ENCODE measurements around the gene PNLIPRP3.
"Not testable (repeated sequence)": the region's sequence is repeated elsewhere in the genome, so short reads cannot be mapped to it uniquely, and the experiment has no call there.

PNLIPRP3 gene

DNA sequence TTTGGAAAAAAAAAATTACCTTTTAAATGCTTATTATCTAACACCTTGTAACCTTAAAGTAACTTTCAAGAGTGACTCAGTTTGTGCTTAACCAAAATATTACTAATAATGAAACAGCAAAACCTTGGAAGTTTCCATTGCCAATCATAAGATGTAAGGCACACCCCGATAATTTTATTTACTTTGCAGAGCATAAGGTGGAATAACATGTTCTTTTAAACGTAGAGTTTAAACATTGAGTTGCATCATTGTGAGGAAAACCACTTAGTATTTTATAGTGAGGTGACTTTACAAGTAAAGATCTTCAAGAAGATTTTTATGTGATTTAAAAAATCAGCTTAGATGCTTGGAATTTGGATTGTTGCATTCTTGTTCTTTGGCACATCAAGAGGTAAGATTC is at the start of gene PNLIPRP3:
PNLIPRP3 (plus strand) TSS at position 177 of the 400 bp plus-strand sequence; CDS start at position 343, 166 bp downstream.
- in situ Hi-C loops (cut with HindIII; ENCODE audit: low sequenced_read_pairs): no loop called here

DNA sequence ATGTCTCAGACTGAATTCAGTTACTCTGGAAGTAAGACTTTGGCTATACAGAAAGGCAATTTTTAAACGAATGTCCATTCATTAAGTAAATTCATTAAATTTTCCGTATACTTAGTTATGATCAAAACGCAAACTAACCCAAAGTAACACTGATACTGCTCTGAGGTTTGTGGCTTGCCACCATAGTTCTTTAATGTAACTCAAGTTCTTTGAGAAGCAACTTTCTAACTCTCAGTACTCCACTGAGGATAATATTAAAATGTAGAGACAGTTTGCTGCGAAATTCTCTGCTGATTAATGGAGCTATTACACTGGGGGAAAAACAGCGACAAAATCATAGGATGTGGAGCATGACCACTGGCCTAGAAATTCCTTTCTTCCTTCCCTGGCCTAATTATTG is 45.4 kb upstream of the PNLIPRP3 start:
- in situ Hi-C loops (cut with HindIII; ENCODE audit: low sequenced_read_pairs): no loop called here

DNA sequence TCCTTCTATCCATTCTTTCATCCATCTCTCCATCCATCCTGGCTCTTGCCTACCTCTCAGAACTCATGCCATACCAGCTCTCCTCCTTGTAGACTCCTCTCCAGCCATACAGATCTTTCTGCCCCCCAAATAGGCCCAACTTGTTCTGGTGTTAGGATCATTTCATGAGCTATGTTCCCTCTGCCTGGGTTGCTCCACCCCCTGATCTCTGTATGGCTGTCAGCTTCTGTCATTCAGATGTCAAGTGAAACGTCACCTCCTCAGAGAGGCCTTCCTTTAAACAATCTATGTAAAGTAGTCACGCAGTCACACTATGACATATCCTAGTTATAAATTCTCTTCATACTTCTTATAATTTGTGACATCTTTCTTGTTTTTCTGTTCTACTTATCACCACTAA is 42.3 kb upstream of the PNLIPRP3 start:
- in situ Hi-C loops (cut with HindIII; ENCODE audit: low sequenced_read_pairs): no loop called here

DNA sequence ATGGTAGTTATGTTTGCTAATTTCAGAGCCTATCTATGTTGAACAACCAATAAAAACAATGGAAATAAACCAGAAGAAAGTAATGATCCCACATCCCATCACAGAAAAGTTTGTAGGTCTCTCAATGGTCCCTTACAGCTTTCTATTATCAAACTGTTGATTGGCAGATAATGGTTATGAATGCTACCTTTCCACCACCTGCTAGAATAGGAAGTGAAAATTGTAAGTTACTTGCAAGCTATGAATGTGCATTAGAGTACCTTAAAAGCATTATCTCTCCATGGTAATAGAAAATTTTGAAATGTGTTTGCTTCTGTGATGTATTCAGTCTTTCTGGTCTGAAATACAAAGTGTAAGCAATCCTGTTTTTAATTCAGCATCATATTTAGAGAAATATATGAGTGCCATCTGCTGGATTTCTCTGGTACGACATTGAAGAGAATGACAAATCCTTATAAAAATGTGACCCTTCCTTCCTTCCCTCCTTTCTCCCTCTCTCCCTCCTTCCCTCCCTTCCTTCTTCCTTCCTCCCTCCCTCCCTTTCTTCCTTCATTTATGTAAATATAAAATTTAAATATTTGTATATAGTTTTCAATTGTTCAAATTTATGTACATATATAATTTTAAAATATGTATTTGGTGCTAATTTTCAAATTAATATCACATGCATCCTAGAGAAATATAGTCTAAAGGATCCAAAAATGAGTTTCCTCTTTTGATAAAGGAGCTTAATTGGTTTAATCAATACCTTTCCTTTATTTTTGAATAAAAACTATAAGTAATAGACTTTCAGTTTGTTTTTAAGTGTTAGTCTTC is 41.4 kb upstream of the PNLIPRP3 start:
- in situ Hi-C loops (cut with HindIII; ENCODE audit: low sequenced_read_pairs): no loop called here

DNA sequence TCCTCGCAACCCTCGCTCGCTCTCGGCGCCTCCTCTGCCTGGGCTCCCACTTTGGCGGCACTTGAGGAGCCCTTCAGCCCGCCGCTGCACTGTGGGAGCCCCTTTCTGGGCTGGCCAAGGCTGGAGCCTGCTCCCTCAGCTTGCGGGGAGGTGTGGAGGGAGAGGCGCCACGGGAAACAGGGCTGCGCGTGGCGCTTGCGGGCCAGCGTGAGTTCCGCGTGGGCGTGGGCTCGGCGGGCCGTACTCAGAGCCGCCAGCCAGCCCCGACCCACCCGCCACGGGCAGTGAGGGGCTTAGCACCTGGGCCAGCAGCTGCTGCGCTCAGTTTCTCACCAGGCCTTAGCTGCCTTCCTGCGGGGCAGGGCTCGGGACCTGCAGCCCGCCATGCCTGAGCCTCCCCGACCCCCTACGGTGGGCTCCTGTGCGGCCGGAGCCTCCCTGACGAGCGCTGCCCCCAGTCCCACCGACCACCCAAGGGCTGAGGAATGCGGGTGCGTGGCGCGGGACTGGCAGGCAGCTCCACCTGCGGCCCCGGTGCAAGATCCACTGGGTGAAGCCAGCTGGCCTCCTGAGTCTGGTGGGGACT is 34.3 kb upstream of the PNLIPRP3 start:
- in situ Hi-C loops (cut with HindIII; ENCODE audit: low sequenced_read_pairs): not testable (repeated sequence)

DNA sequence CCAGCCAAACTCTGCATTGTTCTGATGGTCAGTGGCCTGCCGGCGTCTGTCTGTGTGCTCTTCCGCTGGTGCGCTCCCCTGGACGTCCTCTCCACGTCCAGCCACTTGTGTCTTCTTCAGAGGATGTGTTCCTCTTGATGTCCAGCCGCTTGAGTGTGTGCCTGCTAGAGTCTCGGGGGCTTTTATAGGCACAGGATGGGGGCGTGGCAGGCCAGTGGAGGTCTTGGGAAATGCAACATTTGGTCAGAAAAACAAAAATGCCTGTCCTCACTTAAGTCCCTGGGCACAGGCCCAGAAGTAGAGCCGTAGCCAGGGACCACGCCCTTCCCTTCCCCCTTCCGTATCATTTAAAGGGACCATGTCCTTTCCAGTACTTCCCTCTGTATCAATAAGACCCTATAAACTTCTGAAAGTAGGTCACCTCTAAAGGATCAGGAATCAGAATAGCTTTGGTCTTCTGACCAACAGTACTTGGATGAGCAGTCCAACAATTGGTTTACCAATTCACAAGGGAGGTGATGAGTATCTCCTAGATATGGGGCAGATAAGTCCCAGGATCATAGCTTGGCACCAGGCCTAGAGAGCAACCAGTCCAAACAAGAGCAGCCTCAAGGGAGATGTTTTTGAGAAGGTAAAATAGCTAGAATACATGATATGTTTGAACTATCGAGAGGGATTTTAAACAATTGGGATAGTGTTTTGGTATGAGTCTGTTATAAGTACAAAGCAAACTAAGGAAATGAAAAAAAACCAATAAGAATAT is 32.2 kb upstream of the PNLIPRP3 start:
- in situ Hi-C loops (cut with HindIII; ENCODE audit: low sequenced_read_pairs): no loop called here

DNA sequence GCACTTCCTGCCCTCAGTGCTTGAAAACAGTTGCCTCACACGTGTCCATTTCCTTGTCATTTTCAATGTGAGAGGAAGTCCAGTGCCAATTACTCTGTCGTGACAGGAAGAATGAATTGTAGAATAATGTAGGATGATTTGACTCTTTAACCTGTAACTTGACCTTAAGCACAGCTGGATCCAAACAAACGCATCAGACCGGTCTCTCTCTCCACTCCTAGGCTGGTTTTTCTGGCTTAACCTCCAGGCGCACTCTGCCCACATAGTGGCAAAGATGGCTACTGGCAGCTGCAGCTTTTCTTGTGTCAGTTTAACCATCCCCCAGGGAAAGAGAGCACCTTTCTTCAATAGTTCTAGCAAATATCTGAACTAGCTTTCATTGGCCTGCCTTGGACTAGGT is 29.4 kb upstream of the PNLIPRP3 start:
- in situ Hi-C loops (cut with HindIII; ENCODE audit: low sequenced_read_pairs): no loop called here

DNA sequence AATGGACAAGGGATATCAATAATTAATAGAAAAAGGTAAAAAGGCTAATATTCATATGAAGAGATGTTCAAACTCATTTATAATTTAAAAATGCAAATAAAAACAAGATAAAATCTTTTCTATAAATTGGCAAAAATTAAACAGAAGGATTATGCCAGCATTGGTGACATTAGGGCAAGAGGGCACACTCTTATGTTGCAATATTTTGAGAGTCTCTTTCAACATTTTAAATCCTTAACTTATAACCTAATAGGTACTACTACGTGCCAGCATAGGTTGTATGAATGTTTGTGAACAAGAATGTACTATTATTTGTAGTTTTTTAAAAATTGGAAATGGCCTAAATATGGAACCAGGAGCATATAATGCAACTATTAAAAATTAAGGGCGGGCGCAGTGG is 24.8 kb upstream of the PNLIPRP3 start:
- in situ Hi-C loops (cut with HindIII; ENCODE audit: low sequenced_read_pairs): no loop called here

DNA sequence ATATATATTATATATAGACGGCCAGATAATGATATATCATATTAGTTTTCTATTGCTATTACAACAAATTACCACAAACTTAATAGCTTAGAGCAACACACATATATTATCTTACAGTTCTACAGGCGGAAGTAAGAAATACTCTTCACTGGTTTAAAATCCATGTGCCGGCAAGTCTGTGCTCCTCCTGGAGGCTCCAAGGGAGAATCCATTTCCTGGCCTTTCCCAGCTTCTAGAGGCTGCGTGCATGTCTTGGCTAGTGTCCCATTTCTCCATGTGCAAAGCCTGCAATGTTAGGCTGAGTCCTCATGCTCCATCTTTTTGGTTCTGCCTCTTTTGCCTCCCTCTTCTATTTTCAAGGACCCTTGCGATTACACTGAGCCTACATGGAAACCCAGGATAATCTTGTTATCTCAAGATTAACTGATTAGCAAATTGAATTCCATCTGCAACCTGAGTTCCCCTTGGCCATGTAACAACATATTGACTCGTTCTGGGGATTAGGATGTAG is 23.9 kb upstream of the PNLIPRP3 start:
- in situ Hi-C loops (cut with HindIII; ENCODE audit: low sequenced_read_pairs): no loop called here

DNA sequence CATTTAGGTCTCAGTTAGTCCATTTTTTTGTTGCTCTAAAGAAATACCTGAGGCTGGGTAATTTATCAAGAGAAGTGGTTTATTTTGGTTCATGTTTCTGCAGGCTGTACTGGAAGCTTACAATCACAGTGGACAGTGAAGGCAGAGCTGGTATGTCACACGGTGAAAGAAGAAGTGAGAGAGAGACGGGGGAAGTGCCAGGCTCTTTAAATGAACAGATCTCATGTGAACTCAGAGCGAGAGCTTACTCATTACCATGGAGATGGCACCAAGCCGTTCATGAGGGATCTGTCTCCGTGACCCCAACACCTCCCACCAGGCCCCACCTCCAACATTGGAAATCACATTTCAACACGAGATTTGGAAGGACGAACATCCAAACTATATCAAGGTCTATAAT is 18.9 kb upstream of the PNLIPRP3 start:
- in situ Hi-C loops (cut with HindIII; ENCODE audit: low sequenced_read_pairs): no loop called here

DNA sequence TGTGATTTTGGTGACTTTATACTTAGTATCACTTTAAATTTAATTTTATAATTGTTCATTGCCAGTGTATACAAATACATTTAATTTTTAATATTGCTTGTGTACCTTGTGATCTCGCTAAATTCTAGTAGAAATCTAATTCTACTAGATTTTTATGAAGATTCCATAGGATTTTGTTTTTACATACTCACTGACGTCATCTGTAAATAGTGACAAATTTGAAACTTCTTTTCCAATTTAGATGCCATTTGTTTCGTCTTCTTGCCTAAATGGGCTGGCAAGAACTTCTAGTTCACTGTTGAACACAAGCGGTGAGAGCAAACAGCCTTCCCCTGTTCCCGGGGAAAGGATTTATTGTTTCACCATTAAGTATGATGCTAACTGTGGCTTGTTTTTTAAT is 17.3 kb upstream of the PNLIPRP3 start:
- in situ Hi-C loops (cut with HindIII; ENCODE audit: low sequenced_read_pairs): no loop called here

DNA sequence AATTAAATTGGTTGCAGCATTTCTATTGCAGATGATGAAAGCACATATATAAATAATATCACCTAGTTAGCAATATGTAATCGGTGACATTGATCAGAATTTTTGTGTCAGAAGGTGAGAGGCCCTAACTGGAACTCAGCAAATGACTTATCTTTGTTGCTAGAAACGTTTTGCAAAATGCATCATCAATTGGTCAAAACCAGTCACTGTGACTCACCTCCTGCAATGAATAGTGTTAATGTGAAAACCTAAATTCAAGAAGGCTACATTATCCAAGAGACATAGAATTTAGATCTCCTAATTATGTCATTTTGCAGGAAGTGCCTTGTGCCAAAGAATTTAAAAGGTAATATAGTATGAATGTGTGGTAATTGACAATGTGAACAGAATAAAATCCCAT is 9.8 kb upstream of the PNLIPRP3 start:
- in situ Hi-C loops (cut with HindIII; ENCODE audit: low sequenced_read_pairs): no loop called here

DNA sequence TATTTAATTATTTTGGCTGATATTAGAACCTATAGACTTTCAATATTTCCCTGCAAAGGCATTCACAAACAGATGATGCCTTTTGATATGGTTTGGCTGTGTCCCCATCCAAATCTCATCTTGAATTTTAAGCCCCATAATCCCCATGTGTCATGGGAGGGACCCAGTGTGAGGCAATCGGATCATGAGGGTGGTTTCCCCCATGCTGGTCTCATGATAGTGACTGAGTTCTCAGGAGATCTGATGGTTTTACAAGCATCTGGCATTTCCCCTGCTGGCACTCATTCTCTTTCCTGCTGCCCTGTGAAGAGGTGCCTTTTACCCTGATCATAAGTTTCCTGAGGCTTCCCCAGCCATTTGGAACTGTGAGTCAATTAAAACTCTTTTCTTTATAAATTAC is 9.3 kb upstream of the PNLIPRP3 start:
- in situ Hi-C loops (cut with HindIII; ENCODE audit: low sequenced_read_pairs): no loop called here

DNA sequence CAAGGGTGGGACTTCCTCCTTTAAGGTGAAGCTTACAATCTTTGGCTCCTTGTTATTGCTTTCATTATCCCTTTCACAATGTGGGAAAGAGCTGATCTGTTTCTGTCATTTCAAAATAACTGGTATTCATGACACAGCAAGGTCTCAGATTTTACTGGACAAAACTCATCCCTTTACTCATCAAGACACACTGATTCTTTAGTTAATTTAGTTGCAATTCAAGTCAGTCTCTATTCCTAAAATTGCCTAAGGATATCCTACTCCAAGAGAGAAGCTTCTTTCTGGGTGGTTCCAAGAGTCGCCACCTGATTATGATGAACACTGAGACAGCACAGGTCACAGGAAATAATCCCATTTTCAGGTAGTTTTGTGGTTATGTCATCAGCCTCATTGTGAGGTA is 5.8 kb upstream of the PNLIPRP3 start:
- in situ Hi-C loops (cut with HindIII; ENCODE audit: low sequenced_read_pairs): no loop called here

DNA sequence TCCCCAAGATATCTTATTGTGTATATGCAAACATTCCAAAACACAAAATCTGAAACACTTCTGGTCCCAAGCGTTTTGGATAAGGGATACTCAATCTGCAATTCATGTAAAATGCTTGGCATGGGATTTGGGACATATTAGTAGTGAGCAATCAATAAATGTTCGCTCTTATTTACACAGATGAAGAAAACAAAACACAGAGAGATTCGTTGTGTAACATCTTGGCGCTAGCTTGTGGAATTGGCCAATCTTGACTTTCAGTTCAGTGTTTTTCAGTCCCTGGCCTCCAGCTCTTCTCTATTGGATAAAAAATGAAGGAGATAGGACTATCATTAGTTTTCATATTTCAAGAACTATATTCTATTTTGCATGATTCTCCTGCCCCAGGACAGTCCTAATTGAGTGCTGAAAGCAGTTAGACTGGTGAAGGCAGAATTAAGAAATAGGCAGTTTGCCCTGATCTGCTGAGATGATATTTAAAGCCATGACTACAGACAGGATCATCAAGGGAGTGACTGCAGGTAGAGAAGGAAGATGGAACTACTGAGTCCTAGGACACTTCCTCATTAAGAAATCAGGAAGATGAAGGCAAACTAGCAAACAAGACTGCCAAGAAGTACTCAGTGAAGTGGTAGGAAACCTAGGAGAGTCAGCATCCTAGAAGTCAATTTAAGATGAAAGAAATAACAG is 1.8 kb downstream of the PNLIPRP3 start:
- in situ Hi-C loops (cut with HindIII; ENCODE audit: low sequenced_read_pairs): no loop called here

DNA sequence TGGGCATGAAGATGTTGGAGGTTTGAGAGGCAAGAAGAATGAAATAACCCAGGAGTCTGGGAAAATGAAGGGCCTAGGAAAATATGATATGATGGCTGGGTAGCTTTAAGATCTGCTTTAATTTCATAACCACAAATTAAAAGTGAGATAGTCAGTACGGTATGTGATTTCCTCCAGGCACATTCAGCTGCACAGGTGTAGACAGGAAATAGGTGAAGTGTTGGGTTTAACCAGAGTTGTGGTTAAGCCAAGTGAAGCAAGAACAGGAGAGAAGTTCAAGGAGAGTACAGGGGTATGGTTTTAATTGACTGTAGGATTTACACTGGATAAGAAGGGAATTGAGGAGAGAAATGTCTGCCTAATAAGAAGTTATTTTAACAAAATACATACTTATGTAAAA is 2.6 kb downstream of the PNLIPRP3 start:
- in situ Hi-C loops (cut with HindIII; ENCODE audit: low sequenced_read_pairs): no loop called here

DNA sequence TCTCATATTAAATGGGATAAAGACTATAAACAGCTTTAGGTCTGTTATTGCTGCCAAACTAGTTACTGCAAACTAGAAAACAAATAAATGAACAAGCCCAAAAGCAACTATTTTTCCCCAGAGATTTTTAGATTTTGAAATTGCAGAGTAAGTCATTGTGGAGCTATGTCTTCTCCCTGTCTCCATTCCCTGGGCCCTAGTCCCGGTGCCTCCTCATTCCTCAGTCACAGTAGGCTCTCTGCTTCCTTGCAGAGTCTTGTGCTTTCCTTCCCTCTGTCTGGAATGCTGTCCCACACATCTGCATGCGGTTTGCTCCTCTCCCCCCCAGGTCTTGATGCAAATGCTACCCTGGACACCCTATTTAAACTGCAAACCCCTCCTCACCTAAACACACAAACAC is 4.0 kb downstream of the PNLIPRP3 start:
- in situ Hi-C loops (cut with HindIII; ENCODE audit: low sequenced_read_pairs): no loop called here

DNA sequence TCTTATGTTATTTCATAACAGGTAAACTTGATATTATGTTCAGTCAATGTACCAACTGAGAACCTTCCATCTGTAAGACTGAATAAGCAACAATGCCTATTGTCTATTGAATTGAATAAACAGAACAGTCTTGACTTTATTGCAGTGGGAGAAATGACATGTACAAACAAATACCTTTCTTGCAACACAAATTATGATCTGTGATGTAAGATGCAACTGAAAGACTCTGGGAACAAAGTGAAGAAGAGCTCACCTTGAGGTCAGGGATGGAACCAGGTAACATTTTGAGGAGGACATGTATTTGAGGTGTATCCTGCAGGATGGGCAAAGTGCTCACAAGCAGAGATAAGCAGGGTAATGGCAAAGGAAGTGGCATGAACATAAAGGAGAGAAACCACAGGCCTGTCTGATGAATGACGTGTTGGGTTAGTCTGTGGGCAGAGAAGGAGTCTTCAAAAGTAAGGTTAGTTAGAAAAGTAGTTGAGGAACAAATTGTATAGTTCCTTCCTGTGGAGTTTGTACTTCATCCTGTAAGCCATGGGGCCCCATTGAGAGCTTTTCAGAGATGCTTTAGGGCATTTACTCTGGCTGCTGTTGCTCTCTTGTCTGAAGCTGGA is 9.5 kb downstream of the PNLIPRP3 start:
- in situ Hi-C loops (cut with HindIII; ENCODE audit: low sequenced_read_pairs): no loop called here

DNA sequence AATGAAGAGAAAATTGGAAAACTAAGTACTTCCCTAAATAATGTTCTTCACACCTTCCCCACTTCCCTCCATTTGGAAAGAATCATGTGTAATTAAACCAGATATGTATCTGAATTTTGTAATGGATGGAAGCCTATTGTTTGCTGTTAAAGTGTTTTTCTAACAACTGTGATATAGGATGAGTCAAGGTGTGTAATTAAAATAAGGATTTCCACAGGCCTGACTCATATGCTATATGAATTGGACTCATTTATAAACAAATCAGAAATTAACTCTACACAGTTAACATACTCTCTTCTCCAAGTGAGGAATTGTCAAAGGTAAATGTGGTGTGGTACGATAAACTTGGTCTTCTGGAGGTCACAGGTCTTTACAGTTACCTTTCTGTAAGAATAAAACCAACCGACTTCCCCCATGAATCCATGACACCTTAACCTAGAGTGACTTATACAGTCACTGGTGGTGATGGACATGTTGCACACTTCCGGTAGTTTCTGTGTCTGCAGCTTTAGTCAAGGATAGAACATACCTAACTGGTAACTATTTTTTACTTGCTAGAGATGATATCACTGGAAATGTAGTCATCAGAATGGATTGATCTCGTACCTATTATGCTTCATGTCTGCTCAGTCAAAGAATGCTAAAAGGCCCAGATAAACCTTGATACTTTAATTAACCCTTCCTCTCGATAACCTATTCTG is 12.8 kb downstream of the PNLIPRP3 start:
- in situ Hi-C loops (cut with HindIII; ENCODE audit: low sequenced_read_pairs): no loop called here

DNA sequence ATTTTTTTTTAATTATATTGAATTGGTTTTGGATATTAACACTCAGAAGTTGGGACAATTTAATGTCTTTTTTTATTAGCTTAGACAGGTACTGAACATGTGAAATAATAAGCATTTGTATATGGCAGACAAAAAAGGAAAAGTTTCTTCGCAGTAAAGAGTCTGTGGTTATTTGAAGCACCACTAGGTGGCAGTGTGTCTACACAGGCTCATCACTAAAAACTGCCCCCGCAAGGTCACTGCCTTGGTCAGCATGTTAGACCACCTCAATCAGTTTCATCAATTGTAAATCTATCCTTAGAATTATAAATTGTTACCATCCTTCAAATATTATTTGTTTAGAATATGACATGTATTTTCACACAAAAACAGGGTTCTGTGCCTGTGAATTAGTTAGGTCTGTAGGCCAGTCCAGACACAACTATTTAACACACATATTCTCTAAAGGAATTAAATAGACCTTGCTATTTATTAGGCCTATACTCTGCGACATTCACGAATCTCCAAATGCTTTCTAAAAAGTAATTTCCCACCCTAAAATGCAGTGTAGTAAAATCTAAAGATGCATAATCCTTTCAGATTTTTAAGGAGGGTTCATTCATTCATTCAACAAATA is 17.0 kb downstream of the PNLIPRP3 start:
- in situ Hi-C loops (cut with HindIII; ENCODE audit: low sequenced_read_pairs): no loop called here

All from DLD1 (cell line).